ENCODE data around the gene PRR12. TPM values are rescaled to one million over a fixed set of nuclear protein-coding genes. Genes with fewer than 3 reads are reported as not detected.

PRR12 gene
- total and polyA plus RNA-seq, 4 donors = 0.86 to 3.5 (median 2.8) TPM

- no peak overlapping the region for H3K27ac ChIP-seq (ENCODE audit: low read depth in 1 of 2, low read length in 2 of 2)
- no peak for DNase-seq (ENCODE audit: low spot score)
- H3K9ac ChIP-seq (ENCODE audit: low read depth in 1 of 2, low read length in 2 of 2) = no peak overlapping the region
- peaks cover 0 to 9% (median 5%) of the 10 kb centered on the region in 4 donors for H3K4me1 ChIP-seq (ENCODE audit: control insufficient read depth in 4 of 4, insufficient read depth in 4 of 4, low read length in 3 of 4)
- peaks cover 12 to 44% (median 20%) of the 10 kb centered on the region in 4 donors for H3K36me3 ChIP-seq (ENCODE audit: control insufficient read depth in 4 of 4, insufficient read depth in 3 of 4, low read depth in 1 of 4, low read length in 3 of 4)
- H3K9me3 ChIP-seq (ENCODE audit: control insufficient read depth in 4 of 4, low read length in 3 of 4) = no peaks in the 10 kb centered on the region
- no peaks in the 10 kb centered on the region for H3K27me3 ChIP-seq (ENCODE audit: control insufficient read depth in 4 of 4, insufficient read depth in 4 of 4, low read length in 3 of 4)
- no peak for TF ChIP-seq ZBTB33 (IDR thresholded peaks at IDR 0.05)
- no peak for TF ChIP-seq SP1 (IDR thresholded peaks at IDR 0.05)
- no peak for TF ChIP-seq MAX (IDR thresholded peaks at IDR 0.05)
- no peak for TF ChIP-seq HNF4G (IDR thresholded peaks at IDR 0.05)
- no peak for TF ChIP-seq FOXA2 (IDR thresholded peaks at IDR 0.05)
- TF ChIP-seq, protein P1, sequence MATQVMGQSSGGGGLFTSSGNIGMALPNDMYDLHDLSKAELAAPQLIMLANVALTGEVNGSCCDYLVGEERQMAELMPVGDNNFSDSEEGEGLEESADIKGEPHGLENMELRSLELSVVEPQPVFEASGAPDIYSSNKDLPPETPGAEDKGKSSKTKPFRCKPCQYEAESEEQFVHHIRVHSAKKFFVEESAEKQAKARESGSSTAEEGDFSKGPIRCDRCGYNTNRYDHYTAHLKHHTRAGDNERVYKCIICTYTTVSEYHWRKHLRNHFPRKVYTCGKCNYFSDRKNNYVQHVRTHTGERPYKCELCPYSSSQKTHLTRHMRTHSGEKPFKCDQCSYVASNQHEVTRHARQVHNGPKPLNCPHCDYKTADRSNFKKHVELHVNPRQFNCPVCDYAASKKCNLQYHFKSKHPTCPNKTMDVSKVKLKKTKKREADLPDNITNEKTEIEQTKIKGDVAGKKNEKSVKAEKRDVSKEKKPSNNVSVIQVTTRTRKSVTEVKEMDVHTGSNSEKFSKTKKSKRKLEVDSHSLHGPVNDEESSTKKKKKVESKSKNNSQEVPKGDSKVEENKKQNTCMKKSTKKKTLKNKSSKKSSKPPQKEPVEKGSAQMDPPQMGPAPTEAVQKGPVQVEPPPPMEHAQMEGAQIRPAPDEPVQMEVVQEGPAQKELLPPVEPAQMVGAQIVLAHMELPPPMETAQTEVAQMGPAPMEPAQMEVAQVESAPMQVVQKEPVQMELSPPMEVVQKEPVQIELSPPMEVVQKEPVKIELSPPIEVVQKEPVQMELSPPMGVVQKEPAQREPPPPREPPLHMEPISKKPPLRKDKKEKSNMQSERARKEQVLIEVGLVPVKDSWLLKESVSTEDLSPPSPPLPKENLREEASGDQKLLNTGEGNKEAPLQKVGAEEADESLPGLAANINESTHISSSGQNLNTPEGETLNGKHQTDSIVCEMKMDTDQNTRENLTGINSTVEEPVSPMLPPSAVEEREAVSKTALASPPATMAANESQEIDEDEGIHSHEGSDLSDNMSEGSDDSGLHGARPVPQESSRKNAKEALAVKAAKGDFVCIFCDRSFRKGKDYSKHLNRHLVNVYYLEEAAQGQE (IDR thresholded peaks at IDR 0.05) = no peak
- no peak for TF ChIP-seq YY1 (IDR thresholded peaks at IDR 0.05)
- no peak for TF ChIP-seq CTCF (IDR thresholded peaks at IDR 0.05; ENCODE audit: low read depth, low read length, missing input control)
- WGBS = 98% methylated on average over 65 of the region's 65 CpGs
- no peak overlapping the region for H3K4me3 ChIP-seq (ENCODE audit: low read depth in 1 of 3, low read length in 3 of 3)
These were observed 6.1 kb downstream of the PRR12 start for GRCh38 chr19:49596954-49597702.

DNA sequence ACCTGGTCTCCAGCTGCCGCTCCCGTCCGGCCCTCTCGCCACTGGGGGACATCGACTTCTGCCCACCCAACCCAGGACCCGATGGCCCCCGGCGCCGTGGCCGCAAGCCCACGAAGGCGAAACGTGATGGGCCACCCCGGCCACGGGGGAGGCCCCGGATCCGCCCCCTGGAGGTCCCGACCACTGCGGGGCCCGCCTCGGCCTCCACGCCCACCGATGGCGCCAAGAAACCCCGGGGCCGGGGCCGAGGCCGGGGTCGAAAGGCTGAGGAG lies 6.7 kb downstream of the PRR12 start:
- Histone ChIP-seq H3K9ac (ENCODE audit: low read depth in 1 of 2, low read length in 2 of 2) (no peak overlapping the region), H3K27me3 (ENCODE audit: control insufficient read depth in 4 of 4, insufficient read depth in 4 of 4, low read length in 3 of 4) (no peaks in the 10 kb centered on the region), H3K27ac (ENCODE audit: low read depth in 1 of 2, low read length in 2 of 2) (no peak overlapping the region), H3K9me3 (ENCODE audit: control insufficient read depth in 4 of 4, low read length in 3 of 4) (no peaks in the 10 kb centered on the region), H3K4me1 (ENCODE audit: control insufficient read depth in 4 of 4, insufficient read depth in 4 of 4, low read length in 3 of 4) (peaks cover 0 to 3% (median under 1%) of the 10 kb centered on the region in 4 donors), H3K4me3 (ENCODE audit: low read depth in 1 of 3, low read length in 3 of 3) (no peak overlapping the region), H3K36me3 (ENCODE audit: control insufficient read depth in 4 of 4, insufficient read depth in 3 of 4, low read depth in 1 of 4, low read length in 3 of 4) (peaks cover 13 to 46% (median 20%) of the 10 kb centered on the region in 4 donors)
- no peak for DNase-seq (ENCODE audit: low spot score)
- 97% methylated on average over 29 of the region's 29 CpGs for WGBS
- TF ChIP-seq GABPA (IDR thresholded peaks at IDR 0.05 in 1 of 2, conservative IDR thresholded peaks at IDR 0.05 in 1 of 2) (no peak), ZBTB33 (IDR thresholded peaks at IDR 0.05) (no peak), JUND (IDR thresholded peaks at IDR 0.05) (no peak), HNF4G (IDR thresholded peaks at IDR 0.05) (no peak), YY1 (IDR thresholded peaks at IDR 0.05) (no peak)

Measured in liver (tissue), 9 donors.